MM.1S (cell line): Measurements from ENCODE around the gene PARVA.

Experiments used
- EZH2 ChIP-seq: fragments of 300-600 bp; sonication (generic); optimal IDR thresholded peaks from 2 replicates; pipeline ENCODE3; 2017; ENCODE audit warnings: low read depth, mild to moderate bottlenecking, antibody characterized with exemption, low read length, mixed read lengths
- TF ChIP-seq, protein P1 (sequence below): fragments of 300-600 bp; sonication (generic); IDR thresholded peaks from 2 replicates; pipeline ENCODE4 v1.5.1; 2016; ENCODE audit warnings: antibody characterized with exemption, low read length, mixed read lengths

DNA sequence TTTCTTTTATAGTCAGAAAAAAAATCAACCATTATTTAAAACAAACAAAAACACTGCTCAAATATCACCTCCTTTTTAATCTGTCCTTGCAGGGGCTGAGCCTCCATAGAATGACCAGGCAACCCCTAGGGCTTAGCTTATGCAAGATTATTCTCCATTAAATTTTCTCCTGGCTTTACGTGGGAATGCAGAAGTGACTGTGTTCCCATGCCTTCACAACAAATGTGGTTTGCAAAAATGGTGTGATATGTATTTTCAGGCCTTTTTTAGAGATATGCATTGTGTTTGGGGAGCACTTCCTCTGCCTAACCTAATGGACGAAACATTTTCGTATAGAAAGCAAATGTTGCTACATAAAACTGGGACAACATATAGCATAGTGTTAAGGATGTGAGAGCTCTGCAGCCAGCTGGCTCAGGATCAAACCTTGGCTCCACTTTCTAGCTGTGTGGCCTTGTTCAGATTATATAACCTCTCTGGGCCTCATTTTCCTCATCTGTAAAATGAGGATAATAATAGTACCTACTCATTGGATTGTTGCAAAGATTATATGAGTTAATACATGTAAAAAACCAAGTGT is 82.6 kb downstream of the PARVA start:
- TF ChIP-seq, protein P1, sequence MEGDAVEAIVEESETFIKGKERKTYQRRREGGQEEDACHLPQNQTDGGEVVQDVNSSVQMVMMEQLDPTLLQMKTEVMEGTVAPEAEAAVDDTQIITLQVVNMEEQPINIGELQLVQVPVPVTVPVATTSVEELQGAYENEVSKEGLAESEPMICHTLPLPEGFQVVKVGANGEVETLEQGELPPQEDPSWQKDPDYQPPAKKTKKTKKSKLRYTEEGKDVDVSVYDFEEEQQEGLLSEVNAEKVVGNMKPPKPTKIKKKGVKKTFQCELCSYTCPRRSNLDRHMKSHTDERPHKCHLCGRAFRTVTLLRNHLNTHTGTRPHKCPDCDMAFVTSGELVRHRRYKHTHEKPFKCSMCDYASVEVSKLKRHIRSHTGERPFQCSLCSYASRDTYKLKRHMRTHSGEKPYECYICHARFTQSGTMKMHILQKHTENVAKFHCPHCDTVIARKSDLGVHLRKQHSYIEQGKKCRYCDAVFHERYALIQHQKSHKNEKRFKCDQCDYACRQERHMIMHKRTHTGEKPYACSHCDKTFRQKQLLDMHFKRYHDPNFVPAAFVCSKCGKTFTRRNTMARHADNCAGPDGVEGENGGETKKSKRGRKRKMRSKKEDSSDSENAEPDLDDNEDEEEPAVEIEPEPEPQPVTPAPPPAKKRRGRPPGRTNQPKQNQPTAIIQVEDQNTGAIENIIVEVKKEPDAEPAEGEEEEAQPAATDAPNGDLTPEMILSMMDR, result no peak
- no peak for TF ChIP-seq EZH2
